ENCODE measurements around the gene C9orf152.
"Not testable (repeated sequence)": the region's sequence is repeated elsewhere in the genome, so short reads cannot be mapped to it uniquely, and the experiment has no call there.

The C9orf152 gene

GRCh38 chr9:110252509-110253139 lies 44.7 kb upstream of the C9orf152 start:
- TF ChIP-seq, protein P1, sequence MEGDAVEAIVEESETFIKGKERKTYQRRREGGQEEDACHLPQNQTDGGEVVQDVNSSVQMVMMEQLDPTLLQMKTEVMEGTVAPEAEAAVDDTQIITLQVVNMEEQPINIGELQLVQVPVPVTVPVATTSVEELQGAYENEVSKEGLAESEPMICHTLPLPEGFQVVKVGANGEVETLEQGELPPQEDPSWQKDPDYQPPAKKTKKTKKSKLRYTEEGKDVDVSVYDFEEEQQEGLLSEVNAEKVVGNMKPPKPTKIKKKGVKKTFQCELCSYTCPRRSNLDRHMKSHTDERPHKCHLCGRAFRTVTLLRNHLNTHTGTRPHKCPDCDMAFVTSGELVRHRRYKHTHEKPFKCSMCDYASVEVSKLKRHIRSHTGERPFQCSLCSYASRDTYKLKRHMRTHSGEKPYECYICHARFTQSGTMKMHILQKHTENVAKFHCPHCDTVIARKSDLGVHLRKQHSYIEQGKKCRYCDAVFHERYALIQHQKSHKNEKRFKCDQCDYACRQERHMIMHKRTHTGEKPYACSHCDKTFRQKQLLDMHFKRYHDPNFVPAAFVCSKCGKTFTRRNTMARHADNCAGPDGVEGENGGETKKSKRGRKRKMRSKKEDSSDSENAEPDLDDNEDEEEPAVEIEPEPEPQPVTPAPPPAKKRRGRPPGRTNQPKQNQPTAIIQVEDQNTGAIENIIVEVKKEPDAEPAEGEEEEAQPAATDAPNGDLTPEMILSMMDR (IDR thresholded peaks at IDR 0.05; ENCODE audit: low read depth, low read length), result no peak
- no peak overlapping the region for H3K4me3 ChIP-seq (ENCODE audit: low read depth, low read length)

- not testable (repeated sequence) for H3K4me3 ChIP-seq (ENCODE audit: low read depth, low read length)
Measured at GRCh38 chr9:110251770-110252169, 43.8 kb upstream of the C9orf152 start.

DNA sequence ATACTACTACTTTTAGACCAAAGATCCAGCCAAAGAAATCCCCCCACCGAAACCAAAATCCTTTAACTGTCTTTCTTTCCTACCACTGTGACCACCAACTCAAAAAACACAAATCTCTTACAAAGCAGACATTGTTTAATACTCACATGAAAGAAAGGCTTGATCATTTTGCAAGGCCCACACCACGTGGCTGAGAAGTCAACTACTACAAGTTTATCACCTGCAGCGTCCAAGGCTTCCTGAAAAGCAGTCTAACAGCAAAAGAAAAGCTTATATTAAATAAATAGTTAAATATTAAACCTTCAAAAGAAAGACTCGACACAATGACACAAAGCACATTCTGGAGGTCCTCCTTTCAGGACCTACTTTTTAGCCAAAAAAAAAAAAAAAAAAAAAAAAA lies 43.3 kb upstream of the C9orf152 start:
- no peak overlapping the region for H3K4me3 ChIP-seq (ENCODE audit: low read depth, low read length)
- TF ChIP-seq, protein P1 (IDR thresholded peaks at IDR 0.05; ENCODE audit: low read depth, low read length), result no peak

DNA sequence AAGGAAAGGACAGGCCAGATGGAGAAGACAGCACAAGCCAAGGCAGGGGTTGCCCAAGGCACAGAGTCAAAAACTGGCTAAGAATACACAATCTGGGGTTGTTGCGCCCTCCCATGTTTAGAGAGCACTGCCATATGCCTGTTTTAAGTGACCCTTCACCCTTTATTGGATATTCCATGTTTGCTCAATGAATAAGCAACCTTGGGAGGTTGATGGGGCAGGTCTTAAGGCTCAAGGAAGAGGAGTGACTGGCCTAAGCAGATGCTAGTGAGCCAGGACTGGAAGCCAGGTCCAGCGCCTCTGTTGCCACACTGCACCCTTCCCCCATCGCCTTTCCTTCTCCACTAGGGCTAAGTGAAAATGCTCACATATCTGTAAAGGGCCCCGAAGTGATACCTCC lies 41.6 kb upstream of the C9orf152 start:
- no peak overlapping the region for H3K4me3 ChIP-seq (ENCODE audit: low read depth, low read length)
- TF ChIP-seq, protein P1 (IDR thresholded peaks at IDR 0.05; ENCODE audit: low read depth, low read length), result no peak

GRCh38 chr9:110248361-110248760 lies 40.4 kb upstream of the C9orf152 start:
- TF ChIP-seq, protein P1 (IDR thresholded peaks at IDR 0.05; ENCODE audit: low read depth, low read length), result no peak
- H3K4me3 ChIP-seq (ENCODE audit: low read depth, low read length), result no peak overlapping the region

- TF ChIP-seq, protein P1 (IDR thresholded peaks at IDR 0.05; ENCODE audit: low read depth, low read length), result no peak
- H3K4me3 ChIP-seq (ENCODE audit: low read depth, low read length), result no peak overlapping the region
Measured at GRCh38 chr9:110246214-110246613, 38.3 kb upstream of the C9orf152 start.

DNA sequence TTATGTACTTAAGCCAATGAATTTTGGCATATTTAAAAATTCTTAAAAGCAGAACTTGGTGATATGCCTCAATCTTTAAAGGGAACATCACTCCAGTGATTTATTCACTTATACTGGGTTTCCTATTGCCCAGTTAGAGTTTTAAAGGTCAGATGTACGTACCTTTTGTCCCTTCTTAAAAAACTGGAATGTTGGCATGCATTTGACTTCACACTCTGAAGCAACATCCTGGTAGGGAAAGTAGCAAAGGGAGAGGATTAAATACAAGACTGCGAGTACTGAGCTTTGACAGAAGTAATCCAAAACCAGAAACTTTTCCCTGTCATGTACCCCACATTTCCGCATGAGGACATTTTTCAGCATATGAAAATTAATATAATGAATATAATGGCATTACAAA lies 36.7 kb upstream of the C9orf152 start:
- no peak overlapping the region for H3K4me3 ChIP-seq (ENCODE audit: low read depth, low read length)
- TF ChIP-seq, protein P1 (IDR thresholded peaks at IDR 0.05; ENCODE audit: low read depth, low read length), result no peak

GRCh38 chr9:110241858-110242321 lies 33.9 kb upstream of the C9orf152 start:
- TF ChIP-seq, protein P1 (IDR thresholded peaks at IDR 0.05; ENCODE audit: low read depth, low read length), result no peak

More at GRCh38 chr9:110241858-110242321, 33.9 kb upstream of the C9orf152 start:
- H3K4me3 ChIP-seq (ENCODE audit: low read depth, low read length), result no peak overlapping the region

All from WI38 (cell line).